HG03521 (cell line): Measurements from ENCODE around the gene HLA-DOB.

Experiments
- ATAC-seq: cut with Tn5 transposase; IDR thresholded peaks from one replicate; pipeline ENCODE4 v1.9.1; 2021; ENCODE audit warnings: mild to moderate bottlenecking, moderate library complexity; ENCODE audit not compliant: unreplicated experiment

Gene HLA-DOB

GRCh38 chr6:32816746-32817204 is at the start of gene HLA-DOB:
Gene HLA-DOB (minus strand): TSS chr6:32817002. CDS start chr6:32816951, 51 bp downstream.
- no peak for ATAC-seq

DNA sequence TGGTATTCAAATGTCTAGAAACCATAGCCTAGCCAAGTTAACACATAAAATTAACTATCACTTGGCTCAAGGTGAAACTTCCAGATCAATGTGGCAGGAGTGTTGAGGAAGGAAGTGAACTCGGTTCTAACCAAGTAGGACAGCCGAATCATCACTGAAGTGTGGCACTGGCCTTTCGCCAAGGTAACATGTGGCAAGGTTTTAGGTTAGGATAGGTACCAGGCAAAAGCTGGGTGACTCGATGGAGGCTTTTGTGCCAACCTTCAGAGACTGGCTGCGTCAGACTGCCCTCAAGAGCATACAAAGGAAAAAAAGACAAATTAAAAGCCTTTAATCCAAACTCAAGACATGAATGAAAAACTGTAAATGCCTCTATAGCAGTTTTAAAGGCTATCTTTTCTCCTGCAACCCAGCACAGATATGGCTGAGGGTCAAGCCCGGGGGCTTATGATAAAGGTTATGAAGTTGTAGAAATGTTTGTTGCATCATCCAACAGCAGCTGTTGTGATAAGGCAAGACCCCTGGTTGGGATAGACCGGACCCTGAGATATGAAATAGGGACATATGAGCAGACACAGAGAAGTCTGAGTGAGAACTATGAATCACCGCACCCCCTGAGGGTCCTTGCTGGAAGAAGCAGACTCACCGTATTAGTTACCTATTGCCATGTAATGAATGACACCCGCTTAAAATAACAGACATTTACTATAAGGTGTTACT is 49.1 kb upstream of the HLA-DOB start:
- ATAC-seq = no peak

DNA sequence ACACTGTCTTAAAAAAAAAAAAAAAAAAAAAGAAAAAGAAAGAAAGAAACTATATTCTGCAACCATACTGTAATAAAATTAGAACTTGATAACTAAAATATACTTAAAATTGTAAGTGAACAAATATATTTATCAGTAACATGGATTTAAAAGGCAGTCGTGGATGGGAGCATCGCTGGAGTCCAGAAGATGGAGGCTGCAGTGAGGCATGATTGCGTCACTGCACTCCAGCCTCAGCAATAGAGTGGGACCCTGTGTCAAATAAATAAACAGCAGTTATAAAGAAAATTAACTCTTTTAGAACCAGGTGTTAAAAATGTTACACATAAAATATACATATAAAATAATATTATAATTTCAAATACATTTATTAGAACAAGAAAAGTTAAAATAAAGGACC is 45.9 kb upstream of the HLA-DOB start:
- ATAC-seq = no peak

- ATAC-seq = no peak
Measured at GRCh38 chr6:32860674-32861073, 43.9 kb upstream of the HLA-DOB start.

GRCh38 chr6:32858194-32858593 is 41.4 kb upstream of the HLA-DOB start:
- no peak for ATAC-seq

DNA sequence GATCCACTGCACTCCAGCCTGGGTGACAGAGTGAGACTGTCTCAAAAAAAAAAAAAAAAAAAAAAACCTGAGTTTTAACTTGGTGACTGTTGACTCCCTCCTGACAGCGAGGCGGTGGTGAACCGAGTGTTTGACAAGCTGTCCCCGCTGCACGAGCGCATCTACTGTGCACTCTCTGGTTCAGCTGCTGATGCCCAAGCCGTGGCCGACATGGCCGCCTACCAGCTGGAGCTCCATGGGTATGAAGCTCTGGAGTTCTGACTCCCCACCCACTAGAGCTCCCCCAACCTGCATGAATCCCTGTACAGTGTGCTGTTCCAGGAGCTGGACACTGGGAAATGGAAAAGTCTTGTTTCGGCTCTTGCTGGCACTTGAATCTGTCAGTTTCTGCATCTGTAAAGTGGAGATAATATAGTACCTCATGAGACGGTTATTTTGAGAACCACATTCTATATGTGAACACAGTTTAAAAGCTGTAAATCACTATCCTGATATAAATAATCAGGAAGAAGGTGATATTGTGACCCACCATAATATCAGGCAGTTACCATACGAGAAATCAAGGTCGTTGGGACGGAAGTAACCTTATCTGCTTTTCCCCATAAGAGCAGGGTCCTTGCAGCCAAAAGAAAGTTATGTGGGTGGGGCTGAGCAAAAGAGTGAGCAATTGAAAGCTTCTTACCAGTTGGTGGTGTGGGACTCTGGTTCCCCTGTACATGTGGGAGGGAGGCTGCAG is 40.5 kb upstream of the HLA-DOB start:
- no peak for ATAC-seq

DNA sequence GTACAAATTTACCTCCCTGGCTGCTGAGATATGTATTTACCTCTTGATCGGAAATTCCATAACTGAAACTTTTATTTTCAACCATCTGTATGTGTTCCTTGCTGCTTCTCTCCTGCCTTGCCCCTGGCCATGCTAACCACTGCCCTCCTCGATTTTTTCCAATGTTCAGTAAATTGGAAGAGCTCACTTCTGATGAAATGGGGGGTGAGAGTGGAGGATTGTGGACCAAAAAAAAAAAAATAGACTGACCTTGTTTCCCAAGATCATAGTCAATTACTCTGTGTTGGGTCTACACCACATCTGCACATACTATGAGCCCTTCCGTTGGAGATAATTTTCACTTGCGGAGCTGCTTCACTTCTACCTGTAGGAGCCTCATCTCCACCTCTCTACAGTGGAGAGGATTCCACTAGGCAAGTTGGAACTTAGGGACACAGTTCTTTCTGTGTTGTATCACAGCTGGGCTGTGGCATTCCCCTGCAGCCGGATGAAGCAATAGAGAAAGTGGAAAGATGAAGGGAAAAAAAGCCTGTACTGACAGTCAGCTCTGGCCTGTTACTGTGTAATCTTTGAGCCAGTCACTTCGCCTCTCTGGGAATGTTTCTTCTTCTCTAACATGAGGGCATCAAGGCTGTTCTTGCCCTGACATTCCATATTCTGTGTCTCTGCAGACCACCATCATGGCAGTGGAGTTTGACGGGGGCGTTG is 38.8 kb upstream of the HLA-DOB start:
- no peak for ATAC-seq

- ATAC-seq = no peak
Measured at GRCh38 chr6:32854376-32855178, 37.8 kb upstream of the HLA-DOB start.

DNA sequence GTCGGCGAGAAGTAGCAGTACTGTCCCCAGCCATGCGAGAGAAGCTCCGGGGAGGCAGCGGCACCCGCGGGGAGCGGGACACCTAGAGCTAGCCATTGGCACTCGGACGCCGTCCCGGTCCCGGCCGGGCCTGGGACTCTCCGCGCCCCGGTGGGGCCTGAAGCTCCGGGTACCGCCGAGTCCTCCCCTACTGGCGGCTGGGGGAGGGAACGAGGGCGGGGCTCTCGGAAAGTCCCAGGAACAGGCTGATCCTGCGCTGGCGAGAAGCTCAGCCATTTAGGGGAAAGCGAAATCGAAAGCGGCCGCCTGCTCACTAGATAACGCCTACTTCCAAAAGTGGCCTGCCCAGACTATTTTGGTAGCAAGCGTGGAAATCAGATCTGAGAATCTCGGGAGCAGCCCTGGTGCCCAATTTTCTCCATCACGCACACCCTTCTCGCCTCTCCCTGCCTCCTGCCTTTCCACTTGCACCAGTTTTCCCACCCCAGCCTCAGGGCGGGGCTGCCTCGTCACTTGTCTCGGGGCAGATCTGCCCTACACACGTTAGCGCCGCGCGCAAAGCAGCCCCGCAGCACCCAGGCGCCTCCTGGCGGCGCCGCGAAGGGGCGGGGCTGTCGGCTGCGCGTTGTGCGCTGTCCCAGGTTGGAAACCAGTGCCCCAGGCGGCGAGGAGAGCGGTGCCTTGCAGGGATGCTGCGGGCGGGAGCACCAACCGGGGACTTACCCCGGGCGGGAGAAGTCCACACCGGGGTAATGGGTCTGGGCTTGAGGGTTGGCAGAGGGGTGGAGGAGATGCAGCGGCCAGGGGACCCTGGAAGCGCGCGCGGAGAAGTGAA is 37.0 kb upstream of the HLA-DOB start, which contains the start of the genes PSMB9 and TAP1:
Gene PSMB9 (plus strand): TSS at position 652 of the 835 bp plus-strand sequence. CDS start 38 bp downstream, at position 690.
Gene TAP1 (minus strand): TSS at position 164 of the 835 bp plus-strand sequence. CDS start 68 bp downstream, at position 96.
- peak; percentile 85 for ATAC-seq

- peak; percentile 11 for ATAC-seq
Measured at GRCh38 chr6:32852844-32853540, 36.2 kb upstream of the HLA-DOB start.

DNA sequence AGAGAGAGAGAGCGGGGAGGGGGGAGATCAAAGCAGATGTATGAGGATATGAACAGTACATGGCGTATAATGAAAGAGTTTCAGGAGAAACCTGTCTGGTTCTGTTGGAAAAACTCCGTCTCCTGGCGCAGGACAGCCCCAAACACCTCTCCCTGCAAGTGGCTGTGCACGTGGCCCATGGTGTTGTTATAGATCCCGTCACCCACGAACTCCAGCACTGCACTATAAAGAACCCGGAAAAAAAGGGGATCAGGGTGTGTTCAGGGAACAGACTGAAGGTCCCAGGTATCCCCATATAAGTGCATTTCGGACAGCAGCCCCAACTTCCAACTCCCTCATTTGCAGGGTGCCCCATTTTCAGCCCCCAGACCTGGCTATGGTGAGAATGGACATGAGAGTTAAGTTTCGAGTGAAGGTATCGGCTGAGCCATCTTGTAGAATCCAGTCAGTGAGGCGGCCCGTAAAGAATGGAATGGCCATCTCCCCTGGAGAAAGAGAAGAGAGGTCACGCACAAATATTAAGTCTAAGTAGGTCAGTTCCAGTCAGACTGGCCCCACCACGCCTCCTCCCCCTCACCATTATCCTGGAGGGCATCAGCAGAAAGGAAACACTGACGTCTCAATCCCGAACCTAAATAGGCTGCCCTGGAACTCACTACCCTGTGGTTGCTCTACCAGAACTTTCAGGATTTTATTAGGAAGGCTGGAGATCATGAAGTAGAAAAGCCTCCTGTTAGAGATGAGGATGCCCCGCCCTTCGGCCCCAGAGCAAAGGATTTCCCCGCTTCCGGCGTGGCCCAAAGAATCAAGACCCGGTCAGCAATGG is 35.4 kb upstream of the HLA-DOB start:
- no peak for ATAC-seq

DNA sequence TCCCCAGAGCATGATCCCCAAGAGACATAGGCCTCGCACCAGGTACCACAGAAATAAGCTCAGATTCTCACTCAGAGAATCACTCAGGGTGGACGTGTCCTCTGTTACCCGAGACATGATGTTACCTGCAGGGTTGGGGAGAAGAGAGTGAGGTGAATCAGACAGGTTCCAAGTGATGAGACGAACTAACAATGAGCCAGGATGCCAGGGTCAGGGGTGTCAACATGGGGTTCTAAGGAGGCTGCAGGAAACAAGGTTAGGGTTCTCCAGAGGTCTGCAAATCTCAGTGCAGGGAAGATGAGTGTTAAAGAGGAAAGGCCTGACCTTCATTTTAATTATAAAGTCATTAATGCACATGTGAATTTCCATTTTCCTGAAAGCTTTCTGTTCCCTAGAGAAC is 34.2 kb upstream of the HLA-DOB start:
- no peak for ATAC-seq

GRCh38 chr6:32849126-32849525 is 32.3 kb upstream of the HLA-DOB start:
- ATAC-seq = no peak

DNA sequence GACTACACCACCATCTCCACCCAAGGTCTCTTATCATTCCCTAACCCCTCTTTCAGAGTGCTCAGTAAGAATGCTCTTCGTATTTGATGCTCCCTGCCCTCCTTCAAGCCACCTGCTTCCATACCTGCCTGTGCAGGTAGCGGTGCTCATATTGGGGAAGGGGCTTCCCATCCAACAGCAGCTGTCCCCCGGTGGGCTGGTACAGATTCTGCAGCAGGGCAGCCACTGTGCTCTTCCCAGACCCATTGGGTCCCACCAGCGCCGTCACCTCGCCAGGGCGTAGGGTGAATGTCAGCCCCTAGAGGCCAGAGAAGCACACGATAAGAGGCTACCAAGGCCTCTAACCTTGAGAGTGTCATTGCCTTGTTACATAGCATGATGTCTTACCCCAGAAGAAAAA is 31.0 kb upstream of the HLA-DOB start:
- no peak for ATAC-seq

DNA sequence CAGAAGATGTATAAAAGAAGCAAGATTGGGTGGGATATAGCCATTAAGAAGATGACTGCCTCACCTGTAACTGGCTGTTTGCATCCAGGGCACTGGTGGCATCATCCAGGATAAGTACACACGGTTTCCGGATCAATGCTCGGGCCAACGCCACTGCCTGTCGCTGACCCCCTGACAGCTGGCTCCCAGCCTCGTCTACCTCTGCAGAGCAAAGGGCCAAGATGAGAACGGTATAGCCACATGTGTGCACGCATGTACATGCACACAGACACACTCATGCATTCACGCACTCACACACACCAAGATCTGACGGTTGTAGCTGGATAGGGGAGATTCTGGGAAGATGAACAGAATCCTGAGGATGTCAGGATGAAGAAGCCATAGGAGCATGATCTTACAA is 30.2 kb upstream of the HLA-DOB start:
- ATAC-seq = no peak

DNA sequence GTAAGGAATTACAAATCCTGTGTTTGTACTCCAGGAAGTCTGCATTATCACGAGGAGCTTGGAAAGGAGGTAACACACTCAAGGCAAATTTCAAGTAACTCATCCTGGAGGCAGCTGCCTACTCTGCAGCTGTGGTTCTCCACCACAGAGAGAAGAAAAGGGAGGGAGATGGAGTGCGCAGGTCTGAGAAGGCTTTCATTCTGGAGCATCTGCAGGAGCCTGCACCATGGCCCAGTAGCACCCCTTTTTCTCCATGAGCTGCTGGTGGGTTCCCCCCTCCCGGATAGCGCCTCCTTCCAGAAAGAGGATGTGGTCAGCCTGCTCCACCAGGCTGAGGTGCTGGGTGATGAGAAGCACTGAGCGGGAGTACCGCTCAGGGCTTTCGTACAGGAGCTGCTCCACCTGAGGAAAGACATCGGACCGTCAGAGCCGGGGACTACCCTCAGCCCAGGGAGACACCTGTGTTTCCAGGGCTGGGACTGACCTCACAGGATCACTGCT is 28.6 kb upstream of the HLA-DOB start:
- ATAC-seq = no peak

GRCh38 chr6:32844839-32845383 is 28.1 kb upstream of the HLA-DOB start:
- ATAC-seq = no peak
